Stromal cell of bone marrow (primary cell): ENCODE results near the gene RIOK3.
A peak's percentile ranks its signal among the peaks of the same experiment; 100 is the strongest.
"Not testable (repeated sequence)": the region's sequence is repeated elsewhere in the genome, so short reads cannot be mapped to it uniquely, and the experiment has no call there.

ENCODE experiments used
- DNase-seq: peaks from one replicate; pipeline ENCODE4 v3.0.0-alpha.2; 2012; ENCODE audit warnings: low read depth

The RIOK3 gene

GRCh38 chr18:23452728-23453679 is at the start of gene RIOK3:
TSS of gene RIOK3 (plus strand) at chr18:23453287. CDS start at chr18:23453440, 153 bp downstream.
- peak; percentile 93 for DNase-seq

- no peak for DNase-seq
These were observed 49.8 kb upstream of the RIOK3 start for GRCh38 chr18:23403310-23403709.

DNA sequence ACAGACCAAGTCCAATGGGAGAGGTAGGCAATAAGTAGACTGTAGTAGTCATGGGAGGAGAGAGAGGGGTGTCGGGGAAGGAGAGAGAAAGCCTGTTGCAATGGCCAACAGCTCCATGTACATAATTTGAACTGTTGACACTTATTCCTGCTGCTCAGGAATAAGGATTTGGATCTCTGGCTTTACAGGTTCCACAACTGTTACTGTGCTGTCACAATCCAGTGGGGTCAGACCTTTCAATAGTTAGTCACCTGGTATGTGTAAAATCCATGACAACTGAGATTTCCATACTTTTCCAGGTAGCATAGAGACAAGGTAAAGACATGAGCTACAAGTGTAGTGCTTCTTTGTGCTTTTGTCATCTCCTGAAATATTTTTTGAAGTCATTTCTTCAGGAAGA is 47.5 kb upstream of the RIOK3 start:
- no peak for DNase-seq

DNA sequence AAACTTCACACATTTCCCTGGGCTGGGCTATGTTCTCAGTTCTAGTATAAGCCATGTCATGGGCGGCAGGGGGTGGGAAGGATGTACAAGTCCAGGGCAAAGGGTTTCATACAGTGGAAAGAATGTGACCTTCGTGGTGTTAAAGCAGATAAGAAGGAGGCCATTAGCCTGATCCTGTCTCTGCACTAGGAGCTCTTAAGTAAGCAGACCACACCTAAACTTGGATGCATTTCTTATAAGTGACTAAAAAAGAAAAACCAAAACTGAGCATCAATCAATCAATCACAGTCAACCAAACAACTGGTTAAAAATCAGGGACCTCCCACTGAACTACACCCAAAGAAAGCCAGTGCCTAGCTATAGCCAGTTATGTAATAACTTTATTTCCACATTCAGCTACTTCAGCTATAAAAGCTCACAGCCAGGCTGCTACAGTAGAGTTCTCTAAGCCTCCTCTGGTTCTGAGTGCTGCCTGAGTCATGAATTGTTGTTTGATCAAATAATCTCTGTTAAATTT is 46.8 kb upstream of the RIOK3 start:
- DNase-seq, result peak; percentile 32

DNA sequence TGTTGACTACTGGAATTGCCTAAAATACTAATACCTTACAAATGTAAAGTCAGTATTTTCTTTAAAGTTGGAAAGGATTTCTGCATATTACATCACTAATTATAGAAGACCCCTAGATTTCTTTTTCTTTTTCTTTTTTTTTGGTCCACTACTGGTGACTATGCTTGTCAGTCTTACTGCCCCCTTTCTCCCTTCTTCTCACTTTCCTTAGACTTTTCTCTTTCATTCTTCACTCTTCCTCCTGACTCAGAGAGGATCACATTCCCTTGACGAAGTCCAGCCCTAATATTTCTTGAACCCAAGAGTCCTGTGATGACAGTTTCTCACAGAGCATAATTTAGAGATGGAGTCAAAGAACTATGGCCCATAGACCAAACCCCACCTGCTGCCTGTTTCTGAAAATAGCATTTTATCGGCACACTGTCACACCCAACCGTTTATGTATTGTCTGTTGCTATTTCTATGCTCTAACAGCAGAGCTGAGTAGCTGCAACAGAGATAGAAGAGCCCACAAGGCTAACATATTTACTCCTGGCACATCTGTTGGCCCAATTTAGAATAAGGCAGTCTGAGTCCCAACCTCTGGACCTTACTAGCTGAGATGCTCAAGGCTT is 40.6 kb upstream of the RIOK3 start:
- DNase-seq, result no peak

DNA sequence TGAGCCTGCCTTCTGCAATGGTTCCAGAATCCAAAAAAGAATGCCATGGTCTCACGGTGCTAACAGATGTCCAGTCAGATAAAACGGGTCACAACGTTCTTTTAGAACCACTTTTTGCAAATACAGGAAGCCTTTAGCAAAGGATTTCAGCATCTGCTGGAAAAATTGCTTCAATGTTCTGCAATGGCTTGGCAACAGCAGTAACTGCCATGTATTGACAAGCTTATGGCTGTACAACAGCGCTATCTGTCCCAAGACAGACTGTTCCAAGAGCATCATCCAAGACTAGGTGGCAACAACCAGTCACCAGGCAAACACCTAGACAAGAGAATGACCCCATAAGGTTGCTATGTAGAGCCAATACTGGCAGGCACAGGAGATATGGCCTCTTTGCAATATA is 37.6 kb upstream of the RIOK3 start:
- no peak for DNase-seq

- no peak for DNase-seq
These were observed 36.8 kb upstream of the RIOK3 start for GRCh38 chr18:23416298-23416697.

- DNase-seq, result no peak
These were observed 31.8 kb upstream of the RIOK3 start for GRCh38 chr18:23421277-23421676.

DNA sequence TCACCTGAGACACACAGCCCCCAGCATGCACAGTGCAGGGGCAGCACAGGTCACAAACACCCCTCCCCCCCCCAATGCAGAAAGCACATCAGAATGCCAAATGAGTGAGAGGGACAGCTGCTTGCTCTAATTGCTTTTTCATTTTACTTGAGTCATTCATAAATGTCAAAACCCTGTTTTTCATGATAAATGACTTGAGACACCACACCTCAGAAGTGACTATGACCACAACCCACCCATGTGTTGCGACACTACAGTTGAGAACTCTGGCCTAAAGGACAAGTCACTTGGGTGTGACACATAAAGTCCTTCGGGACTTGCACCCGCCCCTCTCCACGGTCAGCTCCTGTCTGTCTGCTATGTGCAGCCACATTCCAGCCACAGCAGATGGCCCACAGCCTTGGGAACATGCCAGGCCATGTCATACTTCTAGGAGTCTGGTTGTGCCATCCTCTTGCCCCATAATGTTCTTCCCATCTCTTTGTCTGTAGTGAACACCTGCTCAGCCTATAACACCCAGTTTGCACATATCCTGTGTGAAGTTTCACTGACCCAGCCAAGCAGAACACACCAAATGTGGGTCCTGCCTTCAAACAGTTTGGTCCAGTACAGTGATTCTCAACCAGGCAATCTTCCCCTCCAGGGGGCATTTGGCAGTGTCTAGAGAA is 30.2 kb upstream of the RIOK3 start:
- DNase-seq, result no peak

- no peak for DNase-seq
These were observed 28.5 kb upstream of the RIOK3 start for GRCh38 chr18:23424616-23425015.

- no peak for DNase-seq
These were observed 24.3 kb upstream of the RIOK3 start for GRCh38 chr18:23428821-23429220.

GRCh38 chr18:23429538-23429937 is 23.5 kb upstream of the RIOK3 start:
- not testable (repeated sequence) for DNase-seq

DNA sequence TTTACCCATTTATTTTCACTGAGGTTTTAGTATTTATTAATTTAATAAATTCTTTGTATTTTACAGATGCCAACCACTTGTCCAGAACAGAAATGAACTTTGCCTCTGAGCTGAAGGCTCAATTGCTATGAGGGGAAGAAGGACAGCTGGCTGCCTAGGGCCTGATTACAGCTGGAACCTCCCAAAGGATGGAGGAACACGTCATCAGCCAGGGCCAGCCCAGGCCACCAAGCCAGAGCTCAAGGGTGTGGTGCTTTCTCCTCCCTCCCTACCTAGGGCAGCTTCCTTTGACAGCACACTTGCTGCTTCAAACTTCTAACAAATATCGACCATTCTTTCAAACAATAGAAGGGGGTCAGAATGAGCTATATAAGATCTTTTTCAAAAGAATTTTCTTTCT is 19.7 kb upstream of the RIOK3 start:
- DNase-seq, result no peak

GRCh38 chr18:23437357-23438045 is 15.6 kb upstream of the RIOK3 start:
- DNase-seq, result peak; percentile 53

DNA sequence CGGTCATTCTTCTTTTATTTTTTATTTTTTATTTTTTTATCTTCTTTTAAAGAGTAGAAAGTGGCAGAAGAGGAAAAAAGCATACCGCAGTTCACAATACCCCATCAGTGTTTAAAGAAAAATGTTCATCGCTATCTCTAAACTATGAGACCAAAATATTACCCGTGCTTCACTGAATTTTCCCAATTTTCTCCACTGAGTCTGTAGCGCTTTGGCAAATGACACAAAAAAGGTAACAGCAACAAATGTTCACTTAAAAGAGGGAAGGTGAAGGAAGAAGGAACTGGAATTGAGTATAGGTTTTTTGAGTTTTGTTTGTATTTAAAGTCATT is 15.1 kb upstream of the RIOK3 start:
- no peak for DNase-seq

GRCh38 chr18:23438608-23439366 is 14.3 kb upstream of the RIOK3 start:
- no peak for DNase-seq

DNA sequence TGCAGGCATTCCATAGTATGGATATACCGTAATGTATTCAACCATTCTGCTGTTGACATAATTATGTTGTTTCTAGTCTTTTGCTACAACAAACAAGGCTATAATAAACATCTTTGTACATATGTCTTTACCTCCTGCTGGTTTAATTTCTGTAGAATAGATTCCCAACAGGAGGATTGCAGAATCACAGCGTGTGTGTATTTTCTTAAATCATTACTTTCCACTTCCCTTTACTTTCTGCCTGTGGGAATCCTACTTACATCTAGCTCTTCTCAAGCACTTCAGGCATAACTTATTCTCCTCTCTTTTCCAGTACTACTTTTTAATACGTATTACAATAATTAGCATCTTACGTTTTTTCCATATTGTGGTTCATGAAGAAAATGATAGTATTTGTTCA is 13.0 kb upstream of the RIOK3 start:
- no peak for DNase-seq

GRCh38 chr18:23442958-23443357 is 10.1 kb upstream of the RIOK3 start:
- DNase-seq, result no peak

- DNase-seq, result no peak
These were observed 4.8 kb upstream of the RIOK3 start for GRCh38 chr18:23448291-23448690.

DNA sequence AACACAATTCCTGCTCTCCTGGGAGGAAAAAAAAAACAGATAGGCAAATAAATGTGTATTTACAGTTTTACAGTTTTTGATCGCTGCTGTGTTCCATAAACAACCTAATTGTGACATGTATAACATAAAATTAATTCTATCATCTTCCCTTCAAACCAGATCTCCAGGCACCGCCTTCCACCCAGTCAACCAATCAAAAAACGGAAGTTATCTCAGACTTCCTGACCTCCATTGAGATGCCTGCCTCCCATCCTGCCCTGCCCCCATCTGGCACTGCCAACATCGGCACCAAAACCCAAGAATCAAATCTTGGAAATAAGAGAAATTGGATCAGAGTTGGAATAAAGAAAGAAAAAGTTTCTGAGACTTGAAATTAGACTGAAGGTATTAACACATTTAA is 3.1 kb upstream of the RIOK3 start:
- DNase-seq, result no peak

- DNase-seq, result no peak
These were observed 2.1 kb upstream of the RIOK3 start for GRCh38 chr18:23451011-23451410.
